GM18861 (cell line): Measurements from ENCODE around the gene TADA1.

Experiments used
- ATAC-seq: cut with Tn5 transposase; IDR thresholded peaks from one replicate; pipeline ENCODE4 v1.9.1; 2021; ENCODE audit not compliant: unreplicated experiment

TADA1 gene, protein sequence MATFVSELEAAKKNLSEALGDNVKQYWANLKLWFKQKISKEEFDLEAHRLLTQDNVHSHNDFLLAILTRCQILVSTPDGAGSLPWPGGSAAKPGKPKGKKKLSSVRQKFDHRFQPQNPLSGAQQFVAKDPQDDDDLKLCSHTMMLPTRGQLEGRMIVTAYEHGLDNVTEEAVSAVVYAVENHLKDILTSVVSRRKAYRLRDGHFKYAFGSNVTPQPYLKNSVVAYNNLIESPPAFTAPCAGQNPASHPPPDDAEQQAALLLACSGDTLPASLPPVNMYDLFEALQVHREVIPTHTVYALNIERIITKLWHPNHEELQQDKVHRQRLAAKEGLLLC

DNA sequence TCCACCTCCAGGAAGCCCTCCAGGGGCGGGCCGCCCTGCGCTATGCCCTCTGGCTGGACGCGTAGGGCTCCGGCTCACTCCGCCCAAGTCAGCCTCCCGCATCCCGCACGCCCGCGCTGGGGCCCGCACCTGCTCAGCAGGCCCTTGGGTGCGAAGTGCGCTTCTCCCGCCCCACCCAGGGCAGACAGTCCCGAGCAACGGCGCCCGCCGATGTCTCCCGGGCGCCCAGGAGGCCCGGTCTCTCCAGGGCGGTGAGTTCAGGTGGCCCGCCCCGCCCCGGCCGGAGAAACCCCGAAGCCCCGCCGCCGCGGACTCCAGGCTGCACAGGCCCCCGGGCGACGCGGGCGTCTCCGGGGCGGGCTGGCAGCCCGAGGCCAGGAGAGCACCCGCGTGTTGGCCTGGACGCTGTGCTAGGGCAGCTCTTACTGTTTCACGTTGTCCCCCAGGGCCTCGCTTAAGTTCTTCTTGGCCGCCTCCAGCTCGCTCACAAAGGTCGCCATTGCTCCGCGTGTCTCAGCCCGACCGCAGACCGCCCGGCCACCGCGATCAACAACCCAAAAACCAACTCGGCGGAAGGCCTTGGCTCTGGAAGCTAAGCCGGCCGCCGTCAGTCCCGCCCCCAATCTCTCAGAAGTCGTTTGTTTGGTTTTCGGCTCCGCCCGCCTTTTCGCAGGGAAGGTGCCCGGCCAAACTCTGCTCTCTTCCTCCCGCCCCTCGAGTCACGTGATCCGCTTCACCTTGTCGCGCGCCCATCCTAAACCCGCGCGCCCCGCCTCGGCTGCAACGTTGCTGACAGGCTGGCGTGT lies at the start of gene TADA1:
Gene TADA1, minus strand, starts transcription at position 531 of the 806 bp plus-strand sequence. Its CDS starts 31 bp downstream, at position 500.
- ATAC-seq = peak; percentile 81

- ATAC-seq = peak; percentile 72
Measured at GRCh38 chr1:166924823-166925541, 48.9 kb upstream of the TADA1 start.

DNA sequence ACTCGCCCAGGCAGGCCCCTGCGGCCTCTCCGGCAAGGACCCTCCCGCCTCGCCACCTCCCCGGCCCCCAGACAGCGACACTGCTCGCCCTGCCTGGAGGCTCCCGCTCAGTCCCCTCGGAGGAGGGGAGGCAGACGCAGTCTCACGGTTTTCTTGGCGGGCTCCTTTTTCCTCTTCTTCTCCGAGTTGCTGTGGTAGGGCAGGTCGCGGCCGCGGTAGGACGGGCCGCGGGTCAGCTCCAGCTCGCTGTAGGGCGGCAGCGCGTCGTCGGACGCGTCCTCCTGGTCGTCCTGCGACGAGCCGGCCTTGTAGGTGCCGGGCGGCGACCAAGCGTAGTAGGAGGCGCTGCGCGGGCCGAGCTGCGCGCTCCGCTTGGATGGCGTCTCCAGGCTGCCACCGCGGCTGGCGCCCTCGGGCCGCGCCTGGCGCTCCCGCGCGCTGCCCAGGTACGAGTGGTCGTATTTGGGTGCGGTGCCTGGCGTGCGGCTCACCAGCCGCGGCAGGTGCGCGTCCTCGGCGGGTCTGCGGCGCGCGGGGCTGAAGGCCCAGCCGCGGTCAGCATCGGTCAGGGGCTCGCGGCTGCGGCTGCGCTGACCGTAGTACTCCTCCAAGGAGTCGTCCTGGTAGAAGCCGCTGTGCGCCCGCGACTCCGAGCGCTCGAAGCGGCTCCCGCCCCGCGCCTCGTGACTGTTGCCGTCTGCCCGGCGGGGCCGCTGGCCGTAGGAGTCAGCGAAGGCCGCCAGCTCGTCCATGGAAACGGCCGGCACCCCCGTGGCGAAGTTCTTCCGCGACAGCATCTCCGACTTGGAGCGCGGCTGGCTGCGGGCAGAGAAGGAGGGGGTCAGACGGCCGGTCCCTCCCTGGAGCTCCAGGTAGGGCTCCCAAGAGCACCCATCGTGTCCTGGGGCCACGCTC lies 44.8 kb upstream of the TADA1 start:
- ATAC-seq = no peak

DNA sequence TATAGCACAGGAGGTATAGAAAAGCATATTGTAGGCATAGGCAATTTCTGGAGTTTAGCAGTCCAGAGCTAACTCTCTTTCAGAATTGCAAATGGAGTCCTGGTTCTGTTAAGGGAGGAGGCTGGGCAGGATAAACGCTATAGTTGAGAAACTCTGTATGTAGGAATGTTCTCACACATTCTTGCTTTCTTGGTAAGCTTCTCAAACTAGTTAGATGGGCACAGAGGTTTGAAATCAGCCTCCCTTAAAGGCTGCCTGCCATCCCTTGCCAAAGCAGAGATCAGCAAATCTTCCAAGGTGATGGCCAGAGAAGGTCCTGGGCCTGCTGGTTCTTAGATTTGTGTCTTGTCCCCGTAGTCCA lies 42.9 kb upstream of the TADA1 start:
- ATAC-seq = no peak

GRCh38 chr1:166918088-166918955 lies 42.3 kb upstream of the TADA1 start:
- no peak for ATAC-seq

DNA sequence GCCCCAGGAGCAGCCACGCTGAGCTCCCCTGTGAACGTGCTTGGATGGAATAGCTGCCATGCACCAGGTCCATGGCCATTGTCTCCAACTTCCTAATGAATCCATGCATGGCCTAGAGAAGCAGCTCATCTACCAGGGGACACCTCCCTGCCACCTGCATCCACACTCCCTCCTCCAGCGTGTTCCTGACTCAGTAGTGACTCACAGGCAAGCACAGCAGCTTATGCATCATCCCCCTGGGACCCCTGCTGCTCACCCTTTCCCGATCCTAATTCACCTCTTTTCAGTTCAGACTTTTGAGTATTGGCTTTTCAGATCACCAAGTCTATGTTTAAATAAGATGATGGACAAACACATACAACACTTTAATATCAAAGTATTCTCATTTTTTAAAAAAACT lies 39.9 kb upstream of the TADA1 start:
- ATAC-seq = no peak

DNA sequence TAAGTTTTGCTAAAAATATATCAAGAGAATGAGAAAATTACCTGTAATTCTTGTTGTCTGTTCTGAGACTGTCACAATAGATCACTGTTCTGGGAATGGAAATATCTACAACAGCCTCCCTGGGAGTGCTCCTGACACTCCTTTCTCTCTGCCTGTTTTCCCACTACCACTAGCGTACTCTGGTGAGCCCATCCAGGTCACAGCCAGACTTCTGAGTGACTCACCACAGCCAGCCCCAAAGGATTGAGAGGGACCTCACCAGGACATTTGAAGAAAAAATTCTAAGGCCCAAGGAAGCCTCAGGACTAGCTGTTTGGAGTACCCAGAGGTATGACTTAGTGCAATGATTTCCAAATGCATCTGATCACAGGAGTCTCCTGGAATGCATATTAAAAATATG lies 39.0 kb upstream of the TADA1 start:
- no peak for ATAC-seq

DNA sequence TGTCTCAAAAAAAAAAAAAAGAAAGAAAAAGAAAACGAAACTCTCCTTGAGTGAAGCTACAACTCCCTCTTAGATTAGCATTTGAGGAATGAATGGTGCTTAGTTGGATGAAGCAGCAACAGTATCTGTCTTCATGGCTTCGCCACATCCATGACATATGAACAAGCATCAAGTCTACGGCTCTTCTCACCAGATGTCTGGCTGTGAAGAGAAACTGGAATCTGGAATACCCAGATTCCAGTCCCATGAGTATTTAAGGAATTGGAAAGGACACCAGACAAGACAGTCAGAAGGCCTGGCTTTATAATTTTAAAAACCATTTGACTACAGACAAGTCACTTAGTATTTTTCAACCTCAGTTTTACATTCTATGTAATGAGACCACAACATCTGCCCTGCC lies 38.0 kb upstream of the TADA1 start:
- ATAC-seq = no peak

GRCh38 chr1:166911624-166912023 lies 35.6 kb upstream of the TADA1 start:
- no peak for ATAC-seq

DNA sequence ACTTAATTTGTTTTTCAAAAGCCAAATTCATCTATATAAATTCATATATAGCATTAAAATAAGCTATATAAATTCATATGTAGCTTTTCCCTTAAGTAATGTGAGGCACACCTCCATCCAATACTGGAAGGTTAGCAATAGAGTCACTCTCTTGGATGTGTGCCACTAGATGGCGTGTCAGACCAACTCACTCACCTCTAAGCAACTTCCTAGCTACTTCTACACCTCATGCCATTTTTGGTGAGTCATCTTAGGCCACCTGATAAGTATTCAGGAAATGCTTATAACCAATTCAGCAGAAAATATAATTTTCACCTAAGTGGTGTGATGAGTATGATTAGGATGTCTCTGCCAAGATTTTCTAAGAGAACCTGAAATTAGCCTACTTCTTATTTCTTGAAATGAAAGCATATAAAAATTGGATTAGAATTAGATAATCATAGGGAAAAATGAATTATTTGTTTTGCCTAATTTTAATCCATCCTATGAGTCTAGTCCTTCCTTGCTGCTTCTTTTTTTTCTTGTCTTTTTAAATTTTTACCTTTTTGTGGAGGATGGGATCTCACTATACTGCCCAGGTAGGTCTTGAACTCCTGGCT lies 34.4 kb upstream of the TADA1 start:
- peak; percentile 96 for ATAC-seq

DNA sequence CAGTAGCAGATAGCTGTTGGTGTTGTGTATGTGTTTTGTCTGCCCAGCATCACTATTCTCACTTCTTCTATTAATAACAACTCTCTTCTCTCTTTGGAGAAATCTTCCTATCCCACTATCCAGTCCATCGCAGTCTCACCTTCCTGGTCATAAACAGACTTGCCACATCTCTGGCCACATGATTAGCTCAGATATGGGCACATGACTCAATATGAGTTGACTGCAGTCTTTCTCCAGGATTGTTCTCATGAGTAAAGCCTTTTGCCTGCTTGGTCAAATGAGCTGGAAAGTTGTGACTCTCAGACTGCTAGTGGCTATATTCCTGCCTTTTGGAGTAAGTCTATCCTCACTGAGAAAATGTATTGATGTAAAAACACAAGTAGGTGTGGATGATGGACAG lies 32.9 kb upstream of the TADA1 start:
- no peak for ATAC-seq

DNA sequence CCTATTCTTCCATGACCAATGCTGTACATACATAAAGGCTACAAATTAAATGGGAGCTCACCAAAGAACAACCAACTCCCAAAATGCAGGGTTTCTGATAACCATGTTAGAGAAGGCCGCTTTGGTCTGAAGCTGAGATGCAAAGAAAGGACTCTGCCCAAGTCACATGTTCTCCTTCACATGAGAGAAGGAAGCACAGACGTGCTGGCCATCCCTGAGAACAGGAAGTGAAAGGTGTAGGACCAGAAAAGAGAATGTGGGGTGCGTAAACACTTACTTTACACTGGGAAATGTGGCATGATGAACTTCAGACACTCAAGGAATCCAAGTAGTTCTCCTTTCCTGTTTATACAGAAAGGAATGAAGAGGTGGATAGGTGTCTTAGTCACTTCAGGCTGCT lies 31.7 kb upstream of the TADA1 start:
- ATAC-seq = peak; percentile 31

GRCh38 chr1:166907051-166907450 lies 31.0 kb upstream of the TADA1 start:
- ATAC-seq = no peak

GRCh38 chr1:166906647-166907046 lies 30.6 kb upstream of the TADA1 start:
- no peak for ATAC-seq

GRCh38 chr1:166905900-166906299 lies 29.8 kb upstream of the TADA1 start:
- no peak for ATAC-seq

DNA sequence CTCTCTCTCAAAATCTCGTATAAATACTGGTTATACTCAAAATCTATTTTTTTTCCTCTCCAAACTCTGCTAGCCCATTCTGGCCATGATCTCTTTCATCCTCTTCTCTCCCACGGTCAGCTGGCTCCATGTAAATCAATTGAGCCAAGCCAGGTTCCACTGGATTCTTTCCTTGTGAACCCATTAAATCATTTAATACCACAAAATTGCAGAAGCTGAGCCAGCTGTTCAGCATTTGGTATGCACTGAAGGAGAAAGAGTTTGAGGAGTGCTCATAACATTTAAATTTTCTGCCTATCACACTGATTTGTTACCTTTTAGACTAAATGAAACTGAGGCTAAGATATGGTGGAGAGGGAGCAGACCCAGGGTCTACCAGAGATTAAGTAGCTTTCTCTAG lies 29.1 kb upstream of the TADA1 start:
- no peak for ATAC-seq

DNA sequence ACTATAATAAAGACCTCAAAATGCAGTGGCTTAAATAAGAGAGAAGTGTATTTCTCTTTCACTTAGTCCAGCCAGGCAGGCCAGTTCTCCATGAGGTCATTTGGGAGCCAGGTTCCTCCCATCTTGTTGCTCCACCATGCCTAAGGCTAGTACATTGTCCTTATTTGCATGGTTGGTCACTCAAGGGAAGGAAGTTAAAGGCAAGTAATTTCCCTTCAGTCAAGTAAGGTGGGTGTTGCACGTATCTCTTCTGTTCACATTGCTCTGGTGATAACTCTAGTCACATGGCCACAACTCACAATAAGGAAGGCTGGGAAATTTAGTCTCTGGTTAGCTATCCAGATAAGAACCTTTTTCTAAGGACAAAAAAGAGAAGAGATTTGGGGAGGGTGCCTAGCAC lies 27.2 kb upstream of the TADA1 start:
- ATAC-seq = no peak

DNA sequence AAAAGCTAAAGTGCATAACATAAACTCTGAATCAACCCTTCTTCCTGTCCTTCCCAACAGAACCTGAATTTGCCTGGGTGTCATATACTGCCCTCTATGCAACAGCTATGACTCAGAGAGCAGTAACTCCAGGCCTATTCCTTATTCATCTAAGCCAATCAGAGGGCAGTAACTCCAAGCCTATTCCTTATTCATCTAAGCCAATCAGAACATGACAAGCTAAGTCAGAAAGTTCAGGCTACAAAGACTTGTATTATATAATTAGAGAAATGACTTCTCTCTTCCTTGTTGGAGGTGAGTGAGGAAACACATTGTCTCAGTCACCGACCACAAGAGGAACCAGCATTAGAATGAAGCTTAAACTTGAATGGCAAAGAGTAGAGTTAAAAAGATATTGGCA lies 26.2 kb upstream of the TADA1 start:
- no peak for ATAC-seq

GRCh38 chr1:166900987-166901386 lies 24.9 kb upstream of the TADA1 start:
- peak; percentile 71 for ATAC-seq
